GM20000 (cell line): ENCODE results near the gene CACNA2D4.

ENCODE experiments used
- DNase-seq: peaks from one replicate; pipeline ENCODE4 v3.0.0; 2012; ENCODE audit warnings: low spot score
- TF ChIP-seq, protein P1 (sequence below): IDR thresholded peaks from 2 replicates; pipeline ENCODE4 v1.5.1; 2012; ENCODE audit warnings: mild to moderate bottlenecking, control low read depth; ENCODE audit errors: extremely low read depth, missing control alignments

CACNA2D4 gene

DNA sequence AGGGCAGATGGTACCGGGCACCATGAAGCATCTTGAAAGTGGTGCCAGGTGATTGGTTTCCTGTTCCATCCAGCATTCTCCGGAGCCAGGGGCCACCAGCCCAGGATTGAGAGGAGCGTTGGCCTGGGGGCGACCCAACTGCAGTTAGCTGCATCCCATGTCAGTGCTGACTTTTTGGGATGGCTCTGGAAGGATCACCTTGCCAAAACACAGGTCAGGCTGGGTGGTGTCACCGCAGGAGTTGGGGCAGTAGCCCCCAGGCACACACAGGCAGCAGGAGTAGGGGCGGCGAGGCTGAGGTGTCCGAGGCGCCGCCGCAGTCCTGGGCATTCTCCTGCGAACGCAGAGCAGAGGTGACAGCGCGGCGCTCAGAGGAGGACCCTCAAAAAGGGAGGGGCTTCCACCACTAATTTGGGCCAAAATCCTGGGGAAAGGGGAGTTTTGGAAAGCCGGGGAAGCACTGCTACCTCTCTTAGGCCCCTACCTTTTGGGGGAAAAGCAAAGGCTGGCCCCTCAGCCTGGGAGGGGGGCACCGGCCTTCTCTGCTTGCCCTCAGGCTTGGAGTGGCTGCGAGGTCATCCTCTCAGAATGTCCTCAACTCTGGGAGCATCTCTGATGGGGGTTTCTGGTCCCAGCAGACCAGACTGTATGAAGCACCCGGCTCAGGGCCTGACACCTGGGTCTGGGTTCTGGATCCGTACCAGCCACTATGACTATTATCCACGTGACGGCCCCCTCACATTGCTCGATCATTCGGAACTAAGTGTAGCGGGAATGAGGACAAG is 124.8 kb downstream of the CACNA2D4 start:
- TF ChIP-seq, protein P1, sequence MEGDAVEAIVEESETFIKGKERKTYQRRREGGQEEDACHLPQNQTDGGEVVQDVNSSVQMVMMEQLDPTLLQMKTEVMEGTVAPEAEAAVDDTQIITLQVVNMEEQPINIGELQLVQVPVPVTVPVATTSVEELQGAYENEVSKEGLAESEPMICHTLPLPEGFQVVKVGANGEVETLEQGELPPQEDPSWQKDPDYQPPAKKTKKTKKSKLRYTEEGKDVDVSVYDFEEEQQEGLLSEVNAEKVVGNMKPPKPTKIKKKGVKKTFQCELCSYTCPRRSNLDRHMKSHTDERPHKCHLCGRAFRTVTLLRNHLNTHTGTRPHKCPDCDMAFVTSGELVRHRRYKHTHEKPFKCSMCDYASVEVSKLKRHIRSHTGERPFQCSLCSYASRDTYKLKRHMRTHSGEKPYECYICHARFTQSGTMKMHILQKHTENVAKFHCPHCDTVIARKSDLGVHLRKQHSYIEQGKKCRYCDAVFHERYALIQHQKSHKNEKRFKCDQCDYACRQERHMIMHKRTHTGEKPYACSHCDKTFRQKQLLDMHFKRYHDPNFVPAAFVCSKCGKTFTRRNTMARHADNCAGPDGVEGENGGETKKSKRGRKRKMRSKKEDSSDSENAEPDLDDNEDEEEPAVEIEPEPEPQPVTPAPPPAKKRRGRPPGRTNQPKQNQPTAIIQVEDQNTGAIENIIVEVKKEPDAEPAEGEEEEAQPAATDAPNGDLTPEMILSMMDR: no peak
- peak; percentile 4 for DNase-seq

- no peak for DNase-seq
- TF ChIP-seq, protein P1: no peak
Observed at GRCh38 chr12:1792406-1792805, 126.0 kb downstream of the CACNA2D4 start.

DNA sequence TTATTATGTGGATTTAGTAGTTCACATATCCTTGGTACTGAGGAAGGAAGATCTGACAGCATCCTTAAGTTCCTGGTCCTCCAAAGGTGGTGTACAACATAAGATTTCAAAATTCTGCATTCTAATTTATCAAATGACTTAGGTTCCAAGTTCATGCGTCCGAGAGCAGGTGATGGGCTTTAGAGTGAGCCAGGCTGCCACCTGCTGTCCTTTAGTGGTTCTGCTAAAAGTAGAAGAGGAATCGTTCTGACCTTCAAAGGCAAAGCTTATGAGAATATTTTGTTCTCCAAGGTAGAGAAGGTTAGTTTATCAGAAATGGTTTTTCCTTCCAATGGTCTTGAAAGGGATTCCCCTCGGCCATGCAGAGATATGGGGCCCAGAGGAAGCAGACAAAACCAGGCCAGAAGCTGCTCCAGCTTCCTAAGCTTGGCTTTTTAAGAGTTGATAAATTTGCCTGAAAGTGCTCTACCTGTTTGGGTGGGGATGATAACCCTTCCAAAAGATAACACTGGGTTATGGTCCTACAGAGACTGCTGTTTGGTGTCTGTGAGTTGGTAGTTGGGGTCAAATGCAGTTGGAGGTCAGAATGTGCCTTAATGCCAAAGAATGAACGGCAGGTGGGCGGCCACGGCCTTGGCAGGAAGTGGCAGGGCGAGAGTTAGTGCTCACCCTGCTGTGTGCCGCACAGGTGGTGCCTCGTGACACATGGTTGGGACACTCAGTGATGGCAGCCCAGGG is 127.2 kb downstream of the CACNA2D4 start:
- TF ChIP-seq, protein P1: peak; percentile 27
- DNase-seq: peak; percentile 70

GRCh38 chr12:1790444-1790843 is 128.0 kb downstream of the CACNA2D4 start:
- peak; percentile 3 for DNase-seq
- TF ChIP-seq, protein P1: no peak

DNA sequence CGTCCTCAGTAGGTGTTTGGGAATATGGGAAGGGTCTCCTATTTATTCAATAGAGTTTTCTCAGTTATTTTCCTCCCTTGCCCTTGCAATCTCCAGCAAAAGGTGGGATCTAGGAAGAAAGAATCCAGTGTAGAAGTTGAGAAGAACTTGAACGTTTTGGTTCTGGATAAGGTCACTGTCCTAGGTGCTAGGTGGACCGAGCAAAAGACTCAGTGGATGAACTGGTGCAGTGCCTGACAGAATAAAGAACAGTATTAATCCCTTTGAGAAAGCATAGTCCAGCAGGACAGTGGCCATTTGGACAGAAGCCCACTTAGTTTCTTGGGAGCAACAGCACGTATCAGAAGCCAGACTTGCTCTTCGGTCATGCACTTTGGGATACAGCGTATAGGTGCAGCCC is 130.7 kb downstream of the CACNA2D4 start:
- DNase-seq: no peak
- TF ChIP-seq, protein P1: no peak

DNA sequence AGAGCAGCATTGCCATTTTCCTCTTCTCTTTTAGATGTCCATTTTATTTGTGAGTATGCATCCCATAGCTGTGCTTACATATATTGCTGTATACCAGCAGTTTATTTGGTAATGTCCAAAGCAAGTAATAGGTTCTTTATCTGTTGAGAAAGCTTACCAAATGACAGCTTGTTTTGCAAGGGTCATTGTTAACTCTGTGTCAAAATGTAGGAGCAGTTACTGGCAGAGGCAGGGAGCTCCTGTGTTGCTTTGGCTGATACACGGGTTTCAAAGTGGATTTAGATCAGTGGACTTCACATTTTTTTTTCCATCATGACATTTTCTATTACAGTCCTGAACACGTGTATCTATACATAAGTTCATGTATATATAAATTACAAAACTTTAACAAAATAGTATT is 136.2 kb downstream of the CACNA2D4 start:
- DNase-seq: no peak
- TF ChIP-seq, protein P1: no peak

DNA sequence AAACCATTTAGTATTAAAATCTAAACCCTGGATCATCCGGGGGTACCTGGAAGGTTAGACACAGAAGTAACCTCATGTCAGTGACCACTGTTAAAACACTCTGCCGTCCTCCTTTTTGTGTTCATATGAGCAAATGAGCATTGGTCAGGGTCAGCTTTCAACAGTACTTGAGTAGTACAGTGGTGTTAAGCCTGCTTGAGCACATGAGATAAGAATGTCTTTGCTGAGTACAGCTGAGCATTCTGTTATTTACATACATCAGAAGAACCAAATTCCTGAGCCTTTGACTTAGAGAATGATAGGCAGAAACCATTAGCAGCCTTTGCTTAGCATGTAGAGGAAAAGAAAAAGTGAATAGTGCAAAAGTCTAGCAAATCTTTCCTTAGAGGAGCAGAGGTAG is 136.7 kb downstream of the CACNA2D4 start:
- DNase-seq: no peak
- TF ChIP-seq, protein P1: no peak
